HepG2 (cell line): ENCODE results near the gene NFE2L2. TPM values are rescaled to one million over a fixed set of nuclear protein-coding genes. Genes with fewer than 3 reads are reported as not detected.

Experiments
- ATAC-seq: fragments of 200-7000 bp; cut with Tn5 transposase; 3 replicates; pipeline ENCODE4 v1.9.1; 2020; ENCODE audit warnings: mild to moderate bottlenecking, moderate library complexity
- BruUV-seq: library from RNA; stranded (reverse); fragments of 400-500 nt; replicated peaks from 2 replicates; lab custom pipeline; 2021; lab: Mats Ljungman, UMichigan
- CTCF ChIA-PET: fragments of 300-600 bp; formaldehyde crosslinking; extraction: SDS; loops from one replicate; lab custom pipeline; 2021; ENCODE audit warnings: low total read pairs, inconsistent platforms, low intra/inter-chr PET ratio; lab: Yijun Ruan, JAX
- POLR2A ChIA-PET: fragments of 350-600 bp; sonication (Branson Sonifier 250); formaldehyde crosslinking; loops from one replicate; lab custom pipeline; 2020; ENCODE audit warnings: antibody characterized with exemption, inconsistent platforms; lab: Yijun Ruan, JAX
- DNase-seq: peaks from one replicate; pipeline ENCODE4 v3.0.0-alpha.2; 2015; ENCODE audit warnings: low spot score
- FAIRE-seq: peaks from 3 replicates; lab custom pipeline; 2011; peaks lifted over from hg19 to GRCh38; lab: Jason Lieb, UNC
- H2AFZ ChIP-seq: one replicate; pipeline ENCODE4 v1.6.1; 2011; ENCODE audit warnings: low read length, inconsistent platforms
- H3K27ac ChIP-seq: fragments of 300-600 bp; 3 replicates; pipeline ENCODE4 v1.8.0; 2011; ENCODE audit warnings: mixed run types, mild to moderate bottlenecking, mixed read lengths, low read length, inconsistent platforms; ENCODE audit not compliant: insufficient read depth; ENCODE audit errors: extremely low read length
- H3K27me3 ChIP-seq, 2 experiments: fragments of 200-600 bp in 1 of 2; 2 replicates in 1 of 2; 3 replicates in 1 of 2; pipeline versions ENCODE4 v1.6.0 to v1.8.0; 2011; ENCODE audit warnings: low read length in 2 of 2, mild to moderate bottlenecking in 2 of 2, moderate library complexity in 2 of 2, inconsistent platforms in 1 of 2; ENCODE audit not compliant: insufficient read depth in 2 of 2, control insufficient read depth in 1 of 2
- H3K36me3 ChIP-seq, 2 experiments: fragments of 200-600 bp in 1 of 2; replicated peaks in 1 of 2; 2 replicates in 1 of 2; 3 replicates in 1 of 2; pipeline versions ENCODE4 v1.5.1 to v1.8.0; 2011; ENCODE audit warnings: low read length in 2 of 2, inconsistent platforms in 1 of 2; ENCODE audit not compliant: insufficient read depth in 2 of 2, control insufficient read depth in 1 of 2
- H3K4me1 ChIP-seq: 2 replicates; pipeline ENCODE4 v1.5.1; 2012; ENCODE audit warnings: low read length, inconsistent platforms; ENCODE audit not compliant: insufficient read depth
- H3K4me2 ChIP-seq: 2 replicates; pipeline ENCODE4 v1.6.0; 2011; ENCODE audit warnings: low read depth, low read length, inconsistent platforms
- H3K4me3 ChIP-seq, 3 experiments: fragments of 200-600 bp in 1 of 3; sonication (generic), shearing (Covaris generic) in 1 of 3; replicated peaks in 1 of 3; 2 replicates each; pipeline ENCODE4 v1.5.1; 2011 to 2016; ENCODE audit warnings: low read length in 3 of 3, inconsistent platforms in 2 of 3, low read depth in 2 of 3, mild to moderate bottlenecking in 2 of 3, control low read depth in 1 of 3, mixed read lengths in 1 of 3; ENCODE audit not compliant: insufficient read depth in 1 of 3
- H3K79me2 ChIP-seq: one replicate; pipeline ENCODE4 v1.6.1; 2011; ENCODE audit warnings: low read length, inconsistent platforms; ENCODE audit not compliant: insufficient read depth
- H3K9ac ChIP-seq: 2 replicates; pipeline ENCODE4 v1.6.0; 2011; ENCODE audit warnings: mild to moderate bottlenecking, low read depth, low read length, inconsistent platforms; ENCODE audit not compliant: insufficient read depth
- H3K9me3 ChIP-seq: 2 replicates; pipeline ENCODE4 v1.5.1; 2012; ENCODE audit warnings: mild to moderate bottlenecking, low read length
- H4K20me1 ChIP-seq: 2 replicates; pipeline ENCODE4 v1.6.0; 2011; ENCODE audit warnings: inconsistent platforms, mild to moderate bottlenecking, low read length, moderate library complexity; ENCODE audit not compliant: insufficient read depth
- CENPBD1 ChIP-seq: sonication (generic); formaldehyde crosslinking; IDR thresholded peaks from 2 replicates; pipeline ENCODE4 v1.8.0; 2022; ENCODE audit warnings: missing genetic modification reagents, low read depth, mild to moderate bottlenecking, borderline replicate concordance
- ERF ChIP-seq: IDR thresholded peaks from 2 replicates; pipeline ENCODE4 v1.6.1; 2018; ENCODE audit warnings: missing biosample characterization, missing genetic modification reagents
- SMYD3 ChIP-seq: sonication (generic); formaldehyde crosslinking; IDR thresholded peaks from 2 replicates; pipeline ENCODE4 v1.8.1; 2023; ENCODE audit warnings: mild to moderate bottlenecking, missing genetic modification reagents
- U2AF1 ChIP-seq: fragments of 200-400 bp; formaldehyde crosslinking; optimal IDR thresholded peaks from 2 replicates; pipeline ENCODE3; 2017; ENCODE audit warnings: mild to moderate bottlenecking, low read depth, low read length
- ZBTB10 ChIP-seq: sonication (generic); formaldehyde crosslinking; IDR thresholded peaks from 2 replicates; pipeline ENCODE4 v1.4.0; 2020; ENCODE audit warnings: missing genetic modification reagents, borderline replicate concordance
- ZNF441 ChIP-seq: sonication (generic); formaldehyde crosslinking; IDR thresholded peaks from 2 replicates; pipeline ENCODE4 v1.7.0; 2021; ENCODE audit warnings: missing genetic modification reagents, borderline replicate concordance
- ZNF891 ChIP-seq: sonication (generic); formaldehyde crosslinking; IDR thresholded peaks from 2 replicates; pipeline ENCODE4 v1.5.0; 2020; ENCODE audit warnings: mild to moderate bottlenecking, missing genetic modification reagents
- WGBS: methylation state at CpG from one replicate; pipeline ENCODE4 v1.1.6; 2017; ENCODE audit warnings: low lambda C conversion rate; 5-methylcytosine and 5-hydroxymethylcytosine counted together
- in situ Hi-C: cut with HindIII; loops from 2 replicates; pipeline ENCODE4 v1.10.0; 2017; ENCODE audit warnings: low pct_unique_long_range_greater_than_20kb; ENCODE audit not compliant: extremely low pct_ligation_motif_present
- intact Hi-C: fragments of 100-400 bp; cut with micrococcal nuclease; formaldehyde crosslinking; loops from one replicate; pipeline ENCODE4 v1.10.0; 2022; ENCODE audit not compliant: unreplicated experiment
- polyA plus RNA-seq, 8 experiments: library from polyadenylated mRNA; depleted of rRNA in 3 of 8; stranded (reverse) in 7 of 8; unstranded in 1 of 8; fragments of >200 nt; fragmentation: Illumina TruSeq in 4 of 8; extraction: Trizol in 4 of 8; gene quantifications; 2 replicates each; pipeline versions ENCODE4 v1.2.1 to v1.2.3, GENCODE V29; 2011 to 2016; ENCODE audit warnings: low read depth in 4 of 8, missing spikeins in 1 of 8, mixed read lengths in 1 of 8; ENCODE audit not compliant: insufficient read depth in 1 of 8
- total RNA-seq, 5 experiments: library from RNA; depleted of rRNA; stranded (reverse); fragments of >200 nt; fragmentation: Illumina TruSeq; extraction: Trizol; gene quantifications; 2 replicates each; pipeline ENCODE4 v1.2.3, GENCODE V29; 2016; ENCODE audit warnings: low read depth in 1 of 5

Gene NFE2L2
- total and polyA plus RNA-seq, 2 of the 13 experiments (the other 11 are each of a cell fraction or from before 2014, with no cell fraction given), result 84.6 to 215 TPM

- CTCF ChIA-PET, result interaction anchor here (0.8 to 1.9 kb wide), 4 partner anchors 30 to 131 kb away, joined by 3 to 11 read pairs (median 6); partner anchors contain the start of gene NFE2L2
- FAIRE-seq (no peak), DNase-seq (no peak)
- no peaks in the 10 kb centered on the region for H4K20me1 ChIP-seq
- H3K36me3 ChIP-seq, result no peaks in the 10 kb centered on the region
- BruUV-seq, result no TSS peak
- H3K9me3 ChIP-seq, result no peaks in the 10 kb centered on the region
- H3K4me2 ChIP-seq, result no peak overlapping the region
- POLR2A ChIA-PET, result interaction anchor here (1.5 kb wide), 1 partner anchor 31 kb away, joined by 9 read pairs; the partner anchor contains the start of gene NFE2L2
- no peak overlapping the region for H3K4me3 ChIP-seq
- intact Hi-C loops, result loop anchor here (5.0 kb wide), 1 partner anchor 33 kb away; the partner anchor contains the start of gene NFE2L2
- 85% methylated on average over 3 of the region's 3 CpGs for WGBS
- in situ Hi-C loops, result no loop called here
- no peak overlapping the region for H3K9ac ChIP-seq
- H2AFZ ChIP-seq, result no peak overlapping the region
- H3K27ac ChIP-seq, result peak overlapping the region; percentile 25
- 0 out of 2 replicates have a peak, but pooled peaks have one; percentile 11 for TF ChIP-seq ERF (CRISPR knock-in tag)
- no peak for TF ChIP-seq U2AF1
- TF ChIP-seq ZBTB10, result no peak
- TF ChIP-seq, all 625 proteins: peak for 1
- Histone ChIP-seq H3K27me3 (no peaks in the 10 kb centered on the region), H3K79me2 (peaks cover 4% of the 10 kb centered on the region), H3K4me1 (peaks cover 42% of the 10 kb centered on the region)
- ATAC-seq, result no peak
These were observed 31.0 kb upstream of the NFE2L2 start for GRCh38 chr2:177295484-177295883.

- H3K27ac ChIP-seq, result no peak overlapping the region
- no peaks in the 10 kb centered on the region for H3K36me3 ChIP-seq
- no peak overlapping the region for H3K9ac ChIP-seq
- peaks cover 33% of the 10 kb centered on the region for H3K4me1 ChIP-seq
- H3K27me3 ChIP-seq, result no peaks in the 10 kb centered on the region
- no peak overlapping the region for H2AFZ ChIP-seq
- in situ Hi-C loops (no loop called here), intact Hi-C loops (no loop called here)
- H3K4me2 ChIP-seq, result no peak overlapping the region
- no peaks in the 10 kb centered on the region for H3K9me3 ChIP-seq
- DNase-seq, result no peak
- 96% methylated on average over 4 of the region's 4 CpGs for WGBS
- TF ChIP-seq ZNF441 (CRISPR knock-in tag) (no peak), SMYD3 (CRISPR knock-in tag) (no peak), CENPBD1 (CRISPR knock-in tag) (no peak), ZNF891 (CRISPR knock-in tag) (no peak)
- H3K4me3 ChIP-seq, result no peak overlapping the region
- ChIA-PET CTCF (no interaction called here), POLR2A (no interaction called here)
- ATAC-seq, result no peak
- no peak for FAIRE-seq
- no TSS peak for BruUV-seq
- peaks cover 4% of the 10 kb centered on the region for H3K79me2 ChIP-seq
- H4K20me1 ChIP-seq, result no peaks in the 10 kb centered on the region
These were observed 27.2 kb upstream of the NFE2L2 start for GRCh38 chr2:177291701-177292100.
